HuH-7.5 (cell line): ENCODE measurements around the gene RBM47.

Experiments used
- DNase-seq: peaks from one replicate; pipeline ENCODE4 v3.0.0; 2011; ENCODE audit warnings: low spot score

The RBM47 gene

GRCh38 chr4:40586729-40587128, 42.9 kb downstream of the RBM47 start:
- DNase-seq, result no peak

GRCh38 chr4:40586034-40586433, 43.6 kb downstream of the RBM47 start:
- DNase-seq, result no peak

GRCh38 chr4:40585201-40585799, 44.4 kb downstream of the RBM47 start:
- DNase-seq, result no peak

GRCh38 chr4:40584517-40585141, 45.0 kb downstream of the RBM47 start:
- no peak for DNase-seq

GRCh38 chr4:40583850-40584439, 45.7 kb downstream of the RBM47 start:
- DNase-seq, result no peak

GRCh38 chr4:40582413-40582812, 47.3 kb downstream of the RBM47 start:
- no peak for DNase-seq

GRCh38 chr4:40581254-40582140, 48.2 kb downstream of the RBM47 start:
- DNase-seq, result no peak

- no peak for DNase-seq
Measured at GRCh38 chr4:40579983-40580382, 49.7 kb downstream of the RBM47 start.

GRCh38 chr4:40577588-40578253, 51.9 kb downstream of the RBM47 start:
- DNase-seq, result no peak

GRCh38 chr4:40576651-40577480, 52.8 kb downstream of the RBM47 start:
- peak; percentile 60 for DNase-seq

GRCh38 chr4:40575846-40576245, 53.8 kb downstream of the RBM47 start:
- DNase-seq, result no peak

GRCh38 chr4:40573593-40574311, 55.9 kb downstream of the RBM47 start:
- no peak for DNase-seq

GRCh38 chr4:40572692-40573310, 56.9 kb downstream of the RBM47 start:
- DNase-seq, result no peak

- DNase-seq, result no peak
Measured at GRCh38 chr4:40571208-40571607, 58.5 kb downstream of the RBM47 start.

GRCh38 chr4:40570348-40571077, 59.2 kb downstream of the RBM47 start:
- DNase-seq, result no peak

- no peak for DNase-seq
Measured at GRCh38 chr4:40564815-40565483, 64.7 kb downstream of the RBM47 start.

GRCh38 chr4:40564004-40564403, 65.7 kb downstream of the RBM47 start:
- DNase-seq, result no peak

- DNase-seq, result no peak
Measured at GRCh38 chr4:40563401-40563800, 66.3 kb downstream of the RBM47 start.

GRCh38 chr4:40562681-40563080, 67.0 kb downstream of the RBM47 start:
- DNase-seq, result no peak
